Lung (tissue), 12 donors: ENCODE results near the gene MRPS7. TPM values are rescaled to one million over a fixed set of nuclear protein-coding genes. Genes with fewer than 3 reads are reported as not detected.

Source experiments
- ATAC-seq: fragments of 200-7000 bp; cut with Tn5 transposase; one replicate; pipeline ENCODE4 v1.9.1; 2020; ENCODE audit warnings: moderate number of reproducible peaks; ENCODE audit not compliant: insufficient read depth, low FRiP score
- DNase-seq, 3 donors: peaks; one replicate each; pipeline ENCODE4 v3.0.0-alpha.2; 2013 to 2017
- H3K27ac ChIP-seq, 2 donors: one replicate each; pipeline ENCODE4 v1.5.1; 2013; ENCODE audit warnings: mild to moderate bottlenecking in 2 of 2, moderate library complexity in 2 of 2, control low read depth in 1 of 2, inconsistent platforms in 1 of 2, low read depth in 1 of 2, low read length in 1 of 2
- H3K27me3 ChIP-seq, 3 donors: one replicate each; pipeline ENCODE4 v1.5.1; 2013; ENCODE audit warnings: low read length in 2 of 3; ENCODE audit not compliant: control insufficient read depth in 3 of 3, insufficient read depth in 3 of 3
- H3K36me3 ChIP-seq, 4 donors: one replicate each; pipeline ENCODE4 v1.5.1; 2013; ENCODE audit warnings: low read length in 4 of 4, mild to moderate bottlenecking in 1 of 4, moderate library complexity in 1 of 4; ENCODE audit not compliant: control insufficient read depth in 4 of 4, insufficient read depth in 4 of 4
- H3K4me1 ChIP-seq, 5 donors: one replicate each; pipeline ENCODE4 v1.5.1; 2013; ENCODE audit warnings: low read length in 5 of 5, mild to moderate bottlenecking in 2 of 5, moderate library complexity in 1 of 5; ENCODE audit not compliant: control insufficient read depth in 5 of 5, insufficient read depth in 5 of 5
- H3K4me3 ChIP-seq: one replicate; pipeline ENCODE4 v1.5.1; 2013; ENCODE audit warnings: mild to moderate bottlenecking, control low read depth, moderate library complexity
- H3K9ac ChIP-seq, 2 donors: one replicate each; pipeline ENCODE4 v1.5.1; 2013; ENCODE audit warnings: low read length in 2 of 2, control low read depth in 1 of 2; ENCODE audit not compliant: insufficient read depth in 1 of 2
- H3K9me3 ChIP-seq, 4 donors: one replicate each; pipeline ENCODE4 v1.5.1; 2013; ENCODE audit warnings: low read length in 3 of 4, mild to moderate bottlenecking in 1 of 4, moderate library complexity in 1 of 4; ENCODE audit not compliant: control insufficient read depth in 4 of 4, insufficient read depth in 3 of 4
- WGBS, 2 donors: extraction: QIAGEN DNeasy Blood & Tissue Kit; methylation state at CpG; one replicate each; pipeline ENCODE4 v1.1.7; 2013; 5-methylcytosine and 5-hydroxymethylcytosine counted together
- polyA plus RNA-seq, 2 donors: library from polyadenylated mRNA; stranded (reverse); fragments of 200-250 nt; gene quantifications; one replicate each; pipeline ENCODE4 v1.2.1, GENCODE V29; 2013
- total RNA-seq, 2 donors: library from RNA; depleted of rRNA in 1 of 2; stranded (reverse); fragments of >200 nt in 1 of 2; gene quantifications; one replicate each; pipeline ENCODE4 v1.2.1, GENCODE V29; 2014 to 2021
- TF ChIP-seq, protein P1 (sequence below): IDR thresholded peaks from 2 replicates; pipeline ENCODE4 v1.5.1; 2012; ENCODE audit warnings: mild to moderate bottlenecking; ENCODE audit errors: control extremely low read depth, extremely low read depth
- donor health status: control.
- donor health status: control.
- donor health status: Bipolar disorder and iron deficiency.
- donor health status: healthy.
- donor health status: DM: yes; HTN: yes; CAD: no.

Gene MRPS7
- total and polyA plus RNA-seq, 4 donors = 40.0 to 61.7 (median 50.8) TPM

DNA sequence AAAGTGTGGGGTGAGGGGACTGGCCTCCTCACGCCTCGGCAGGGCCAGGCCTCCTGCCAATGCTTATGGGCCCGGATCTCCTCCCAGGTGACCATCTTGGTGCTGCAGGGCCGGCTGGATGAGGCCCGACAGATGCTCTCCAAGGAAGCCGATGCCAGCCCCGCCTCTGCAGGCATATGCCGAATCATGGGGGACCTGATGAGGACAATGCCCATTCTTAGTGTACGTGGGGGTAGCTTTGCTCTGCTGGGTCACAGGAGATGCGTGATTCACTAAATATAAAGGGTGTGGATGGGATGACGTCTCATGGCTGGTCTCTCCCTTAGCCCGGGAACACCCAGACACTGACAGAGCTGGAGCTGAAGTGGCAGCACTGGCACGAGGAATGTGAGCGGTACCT, 36.7 kb upstream of the MRPS7 start:
- 84 to 88% methylated on average over 14 of the region's 14 CpGs for WGBS, 2 donors
- Histone ChIP-seq H3K4me3 (no peak overlapping the region), H3K27me3 (no peaks in the 10 kb centered on the region), H3K36me3 (peaks cover 16 to 39% (median 33%) of the 10 kb centered on the region in 4 donors), H3K9ac (no peak overlapping the region), H3K27ac (no peak overlapping the region), H3K9me3 (no peaks in the 10 kb centered on the region), H3K4me1 (no peaks in the 10 kb centered on the region)
- ATAC-seq (no peak), DNase-seq (no peak)
- TF ChIP-seq, protein P1, sequence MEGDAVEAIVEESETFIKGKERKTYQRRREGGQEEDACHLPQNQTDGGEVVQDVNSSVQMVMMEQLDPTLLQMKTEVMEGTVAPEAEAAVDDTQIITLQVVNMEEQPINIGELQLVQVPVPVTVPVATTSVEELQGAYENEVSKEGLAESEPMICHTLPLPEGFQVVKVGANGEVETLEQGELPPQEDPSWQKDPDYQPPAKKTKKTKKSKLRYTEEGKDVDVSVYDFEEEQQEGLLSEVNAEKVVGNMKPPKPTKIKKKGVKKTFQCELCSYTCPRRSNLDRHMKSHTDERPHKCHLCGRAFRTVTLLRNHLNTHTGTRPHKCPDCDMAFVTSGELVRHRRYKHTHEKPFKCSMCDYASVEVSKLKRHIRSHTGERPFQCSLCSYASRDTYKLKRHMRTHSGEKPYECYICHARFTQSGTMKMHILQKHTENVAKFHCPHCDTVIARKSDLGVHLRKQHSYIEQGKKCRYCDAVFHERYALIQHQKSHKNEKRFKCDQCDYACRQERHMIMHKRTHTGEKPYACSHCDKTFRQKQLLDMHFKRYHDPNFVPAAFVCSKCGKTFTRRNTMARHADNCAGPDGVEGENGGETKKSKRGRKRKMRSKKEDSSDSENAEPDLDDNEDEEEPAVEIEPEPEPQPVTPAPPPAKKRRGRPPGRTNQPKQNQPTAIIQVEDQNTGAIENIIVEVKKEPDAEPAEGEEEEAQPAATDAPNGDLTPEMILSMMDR = no peak

DNA sequence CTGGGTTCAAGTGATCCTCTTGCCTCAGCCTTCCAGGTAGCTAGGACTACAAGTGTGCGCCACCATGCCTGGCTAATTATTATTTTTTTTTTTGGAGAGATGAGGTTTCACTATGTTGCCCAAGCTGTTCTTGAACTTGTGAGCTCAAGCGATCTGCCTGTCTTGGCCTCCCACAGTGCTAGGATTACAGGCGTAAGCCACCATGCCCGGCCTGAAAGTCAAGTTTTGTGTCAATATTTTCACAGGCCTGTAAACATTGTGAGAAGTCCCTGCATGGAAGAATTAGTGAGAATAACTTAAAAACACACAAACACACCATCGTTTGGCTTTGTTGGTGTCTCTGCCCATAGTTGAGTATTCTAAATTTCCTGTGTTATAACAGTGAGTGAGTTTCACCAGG, 34.0 kb upstream of the MRPS7 start:
- Histone ChIP-seq H3K9me3 (no peaks in the 10 kb centered on the region), H3K4me3 (no peak overlapping the region), H3K36me3 (peaks cover 20 to 55% (median 48%) of the 10 kb centered on the region in 4 donors), H3K9ac (no peak overlapping the region), H3K27ac (no peak overlapping the region), H3K4me1 (no peaks in the 10 kb centered on the region), H3K27me3 (no peaks in the 10 kb centered on the region)
- DNase-seq (no peak), ATAC-seq (no peak)
- TF ChIP-seq, protein P1 = no peak
- 71 to 80% methylated on average over 5 of the region's 5 CpGs for WGBS, 2 donors

DNA sequence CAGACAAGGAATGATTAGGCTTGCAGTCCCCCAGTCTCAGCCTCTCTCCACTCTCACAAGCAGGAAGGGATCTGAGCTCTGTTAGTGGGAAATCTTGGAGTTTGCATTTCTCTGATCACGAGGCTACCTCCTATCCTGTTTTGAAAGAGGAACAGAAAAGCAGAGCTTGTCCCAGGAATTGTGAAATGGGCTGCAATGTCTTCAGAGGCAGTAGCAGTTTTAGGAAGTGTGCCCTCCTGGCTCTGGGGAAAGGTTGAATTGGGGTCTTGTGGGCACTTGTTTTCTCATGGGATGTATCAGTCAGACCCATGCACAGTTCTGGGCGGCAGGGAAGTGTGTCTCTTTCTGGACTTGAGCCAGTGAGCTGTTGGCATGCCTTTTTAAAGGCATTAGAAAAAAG, 33.4 kb upstream of the MRPS7 start:
- WGBS, 2 donors = 19 to 50% methylated on average over 2 of the region's 2 CpGs
- Histone ChIP-seq H3K4me1 (no peaks in the 10 kb centered on the region), H3K9ac (no peak overlapping the region)

More for the DNA sequence above, 33.4 kb upstream of the MRPS7 start:
- H3K27me3 ChIP-seq = no peaks in the 10 kb centered on the region
- TF ChIP-seq, protein P1 = no peak
- DNase-seq (peak in 1 of 3 donors; percentile 11), ATAC-seq (peak; percentile 42)
- H3K36me3 ChIP-seq = peaks cover 20 to 59% (median 49%) of the 10 kb centered on the region in 4 donors
- no peak overlapping the region for H3K4me3 ChIP-seq
- no peaks in the 10 kb centered on the region for H3K9me3 ChIP-seq
- H3K27ac ChIP-seq = peak overlapping the region in 1 of 2 donors; percentile 43
